NCI-H82 treated with DMSO at 0.1 percent for 48 hours (cell line): ENCODE measurements around the gene ZDHHC5.

Experiments
- DNase-seq: peaks from one replicate; lab custom pipeline; 2025; ENCODE audit not compliant: unreplicated experiment; lab: John Stamatoyannopoulos, UW

Gene ZDHHC5, protein sequence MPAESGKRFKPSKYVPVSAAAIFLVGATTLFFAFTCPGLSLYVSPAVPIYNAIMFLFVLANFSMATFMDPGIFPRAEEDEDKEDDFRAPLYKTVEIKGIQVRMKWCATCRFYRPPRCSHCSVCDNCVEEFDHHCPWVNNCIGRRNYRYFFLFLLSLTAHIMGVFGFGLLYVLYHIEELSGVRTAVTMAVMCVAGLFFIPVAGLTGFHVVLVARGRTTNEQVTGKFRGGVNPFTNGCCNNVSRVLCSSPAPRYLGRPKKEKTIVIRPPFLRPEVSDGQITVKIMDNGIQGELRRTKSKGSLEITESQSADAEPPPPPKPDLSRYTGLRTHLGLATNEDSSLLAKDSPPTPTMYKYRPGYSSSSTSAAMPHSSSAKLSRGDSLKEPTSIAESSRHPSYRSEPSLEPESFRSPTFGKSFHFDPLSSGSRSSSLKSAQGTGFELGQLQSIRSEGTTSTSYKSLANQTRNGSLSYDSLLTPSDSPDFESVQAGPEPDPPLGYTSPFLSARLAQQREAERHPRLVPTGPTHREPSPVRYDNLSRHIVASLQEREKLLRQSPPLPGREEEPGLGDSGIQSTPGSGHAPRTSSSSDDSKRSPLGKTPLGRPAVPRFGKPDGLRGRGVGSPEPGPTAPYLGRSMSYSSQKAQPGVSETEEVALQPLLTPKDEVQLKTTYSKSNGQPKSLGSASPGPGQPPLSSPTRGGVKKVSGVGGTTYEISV

DNA sequence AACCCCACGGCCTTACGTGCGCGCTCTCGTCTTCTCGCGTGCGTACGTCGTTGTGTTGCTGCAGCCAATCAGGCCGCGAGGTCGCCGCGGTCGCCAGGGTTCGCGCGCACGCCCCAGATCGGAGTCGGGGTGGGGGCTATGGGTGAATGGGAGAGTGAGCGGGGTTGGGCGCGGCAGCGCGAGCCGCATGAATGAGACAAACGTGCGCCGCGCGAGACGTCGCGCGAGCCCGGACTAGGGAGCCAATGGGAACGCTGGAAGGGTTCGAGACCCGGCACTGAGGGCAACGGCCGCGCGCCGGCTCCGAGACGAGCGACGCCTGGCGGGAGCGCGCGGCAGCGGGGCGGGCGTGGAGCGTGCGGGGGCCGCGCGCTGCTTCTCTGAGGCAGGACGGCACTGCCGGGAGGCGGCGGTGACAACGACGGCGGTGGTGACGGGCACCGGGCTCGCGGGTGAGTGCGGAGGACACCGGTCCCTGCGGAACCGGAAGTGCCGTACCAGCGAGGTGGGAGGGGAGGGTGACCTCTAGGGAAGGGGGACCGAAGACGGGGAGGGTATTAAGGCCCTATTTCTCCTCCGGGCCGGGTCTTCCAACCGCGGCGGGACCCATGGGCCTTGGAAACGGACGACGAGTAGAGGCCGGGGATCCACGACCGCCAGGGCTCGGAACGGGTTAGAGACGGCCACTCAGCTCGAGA, at the start of gene ZDHHC5:
Gene ZDHHC5 (plus strand): TSS at position 379 of the 698 bp plus-strand sequence. CDS start 4,977 bp downstream, outside the sequence.
- peak; percentile 98 for DNase-seq

DNA sequence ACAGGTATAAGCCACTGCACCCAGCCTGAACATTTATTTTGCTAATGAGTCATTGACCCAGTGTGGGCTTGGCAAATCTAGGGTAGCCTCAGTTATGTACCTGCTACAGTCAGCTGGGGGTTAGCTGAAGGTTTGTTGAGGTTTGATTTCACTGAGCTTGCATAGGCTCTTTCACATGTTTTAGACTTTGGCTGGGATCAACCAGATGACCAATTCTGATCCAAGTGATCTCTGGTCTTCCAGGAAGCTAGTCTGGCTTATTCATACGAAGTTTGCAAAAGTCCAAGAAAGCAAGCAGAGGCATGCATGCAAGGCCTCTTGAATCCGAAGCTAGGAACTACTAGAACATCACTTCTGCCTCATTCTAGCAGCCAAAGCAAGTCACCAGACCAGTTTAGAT, 49.5 kb upstream of the ZDHHC5 start:
- DNase-seq, result no peak

DNA sequence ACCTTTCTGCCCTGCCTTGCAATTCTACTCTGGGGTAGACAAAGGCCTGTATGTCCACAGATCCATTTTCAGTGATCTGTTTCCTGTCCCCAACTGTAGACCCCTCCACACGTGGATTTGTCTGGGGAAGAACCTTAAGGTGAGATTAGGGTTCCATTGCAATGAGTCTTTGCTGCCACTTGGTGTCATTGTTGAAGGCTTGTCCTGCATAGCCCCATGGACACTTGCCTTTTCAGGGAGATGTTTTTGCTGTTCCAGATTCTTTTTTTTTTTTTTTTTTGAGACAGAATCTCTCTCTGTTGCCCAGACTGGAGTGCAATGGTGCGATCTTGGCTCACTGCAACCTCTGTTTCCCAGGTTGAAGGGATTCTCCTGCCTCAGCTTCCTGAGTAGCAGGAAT, 48.6 kb upstream of the ZDHHC5 start:
- DNase-seq, result no peak

DNA sequence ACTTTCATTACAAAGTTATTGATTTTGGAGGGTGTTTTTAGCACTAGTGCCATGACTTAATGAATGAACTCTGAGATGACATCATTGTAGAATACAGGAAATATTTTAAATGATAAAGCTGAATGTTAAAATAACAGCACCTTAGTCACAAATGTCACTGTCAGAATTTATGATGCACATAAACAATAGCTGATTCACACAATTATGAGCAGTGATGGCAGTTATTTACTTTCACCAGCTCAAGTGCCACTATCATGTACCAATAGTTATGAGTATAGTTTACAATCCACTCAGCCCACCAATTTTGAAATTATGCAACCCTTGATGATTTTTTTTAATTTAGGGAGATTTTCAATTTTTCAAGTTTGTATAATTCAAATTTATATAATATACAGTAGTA, 47.4 kb upstream of the ZDHHC5 start:
- no peak for DNase-seq

DNA sequence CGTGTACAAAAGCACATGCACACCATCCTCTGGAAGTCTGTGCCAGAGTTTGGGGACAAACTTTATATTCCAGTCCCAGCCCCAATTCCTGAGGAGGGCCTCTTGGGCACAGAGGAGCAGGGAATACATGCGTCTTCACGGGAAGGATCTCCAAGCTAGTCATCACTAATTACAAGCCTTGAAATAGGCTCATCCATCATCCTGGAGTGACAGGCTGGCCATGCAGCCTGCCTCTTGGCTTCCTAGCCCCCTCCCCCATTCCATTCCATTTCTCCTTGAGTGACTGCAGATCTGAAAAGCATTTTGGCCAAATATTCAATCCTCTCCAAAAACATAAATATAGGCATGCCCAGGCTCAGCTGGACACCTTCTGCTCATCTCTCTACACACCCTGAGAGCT, 45.7 kb upstream of the ZDHHC5 start:
- DNase-seq, result no peak

DNA sequence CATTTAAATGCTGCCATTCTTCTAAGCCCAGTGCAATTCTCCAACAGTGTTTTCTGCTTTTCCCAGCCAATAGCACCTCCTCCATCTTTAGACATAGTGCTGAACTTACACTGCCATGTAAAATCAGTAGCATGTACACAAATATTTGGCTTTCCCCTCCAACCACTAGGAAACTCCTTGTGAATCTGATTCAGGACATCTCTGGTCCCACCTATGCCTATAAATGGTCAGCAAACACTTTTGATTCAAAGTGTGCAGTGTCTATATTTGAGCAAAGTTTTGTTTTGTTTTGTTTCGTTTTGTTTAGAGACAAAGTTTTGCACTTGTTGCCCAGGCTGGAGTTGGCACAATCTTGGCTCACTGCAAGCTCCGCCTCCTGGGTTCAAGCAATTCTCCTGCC, 43.0 kb upstream of the ZDHHC5 start:
- no peak for DNase-seq

DNA sequence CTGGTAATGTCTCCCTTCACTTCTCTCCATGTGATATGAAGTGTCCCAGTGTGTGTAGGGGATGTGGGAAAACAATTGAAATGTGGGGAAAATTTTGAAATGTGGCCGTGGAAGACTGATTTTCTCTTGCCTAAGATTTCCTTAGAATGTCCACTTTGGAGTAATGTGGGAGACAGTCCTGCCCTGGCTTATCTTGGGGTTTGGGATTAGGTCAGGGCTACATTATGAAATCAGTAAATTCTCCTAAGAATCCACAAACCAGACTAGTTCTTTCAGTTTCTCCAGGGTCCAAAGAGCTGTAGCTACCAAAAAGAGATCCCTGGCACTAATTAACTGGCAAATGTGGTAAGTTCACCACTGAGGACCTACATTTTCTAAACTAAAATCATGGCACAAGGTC, 41.0 kb upstream of the ZDHHC5 start:
- no peak for DNase-seq

DNA sequence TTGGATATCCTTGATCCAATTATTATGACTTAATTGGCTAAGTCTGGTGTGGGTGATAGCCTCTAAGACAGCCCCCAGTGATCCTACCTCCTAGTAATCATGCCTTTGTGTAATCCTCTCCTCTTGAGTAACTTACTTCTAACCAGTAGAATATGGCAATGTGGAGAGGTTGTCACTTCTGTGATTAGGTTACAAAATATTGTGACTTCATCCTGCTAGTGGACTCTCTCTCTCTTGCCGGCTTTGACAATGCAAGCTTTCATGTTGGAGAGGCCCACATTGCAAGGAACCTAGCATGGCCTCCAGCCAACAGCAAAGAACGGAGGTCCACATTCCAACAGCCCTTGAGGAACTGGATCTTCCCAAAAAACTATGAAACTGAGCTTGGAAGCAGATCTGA, 37.7 kb upstream of the ZDHHC5 start:
- DNase-seq, result peak; percentile 93

DNA sequence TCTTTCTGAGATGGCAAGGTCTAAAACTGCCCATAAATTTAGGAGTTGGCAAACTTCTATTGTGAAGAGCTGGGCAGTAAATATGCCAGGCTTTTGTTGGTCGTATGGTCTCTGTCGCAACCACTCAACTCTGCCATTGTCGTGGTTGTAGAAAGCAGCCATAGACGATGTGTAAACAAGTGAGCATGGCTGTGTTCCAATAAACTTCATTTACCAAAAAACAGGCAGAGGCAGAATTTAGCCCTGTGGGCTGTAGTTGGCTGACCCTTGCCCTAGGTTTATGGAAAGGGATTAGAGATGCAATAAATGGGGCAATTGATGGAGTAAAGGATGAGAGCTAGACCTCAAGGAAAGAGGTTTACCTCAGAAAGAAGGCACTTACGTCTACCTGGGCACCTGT, 35.8 kb upstream of the ZDHHC5 start:
- no peak for DNase-seq

DNA sequence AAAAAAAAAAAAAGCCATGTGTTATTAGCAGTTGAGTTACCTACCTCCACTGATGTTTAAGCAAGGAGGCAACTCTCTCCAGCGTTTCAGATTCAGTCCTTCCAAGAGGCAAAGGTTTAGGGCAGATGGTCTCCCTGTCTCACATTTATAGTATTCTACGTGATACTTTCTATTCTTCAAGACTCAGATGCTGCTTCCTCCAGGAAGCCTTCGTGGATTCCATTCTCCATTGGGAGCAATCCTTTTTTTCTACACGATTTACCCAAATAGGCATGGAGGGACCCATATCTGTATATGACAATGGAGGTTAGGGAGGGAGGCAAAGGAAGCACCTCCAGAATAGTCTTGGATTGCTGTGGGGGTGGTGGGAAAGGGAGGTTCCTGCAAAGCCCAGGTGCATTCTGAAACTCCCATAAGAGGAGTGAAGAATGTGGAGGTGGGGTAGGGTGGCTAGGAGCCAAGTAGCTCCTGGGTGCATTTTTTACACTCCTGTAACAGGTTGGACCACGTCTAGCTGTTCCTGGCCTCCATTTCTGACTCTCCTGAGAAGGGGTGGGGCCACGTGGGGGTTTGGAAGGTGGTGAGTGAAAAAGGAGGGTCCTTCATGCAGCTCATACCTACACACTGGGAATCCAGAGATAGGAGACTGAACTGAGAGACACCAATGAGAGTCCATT, 34.4 kb upstream of the ZDHHC5 start:
- no peak for DNase-seq

DNA sequence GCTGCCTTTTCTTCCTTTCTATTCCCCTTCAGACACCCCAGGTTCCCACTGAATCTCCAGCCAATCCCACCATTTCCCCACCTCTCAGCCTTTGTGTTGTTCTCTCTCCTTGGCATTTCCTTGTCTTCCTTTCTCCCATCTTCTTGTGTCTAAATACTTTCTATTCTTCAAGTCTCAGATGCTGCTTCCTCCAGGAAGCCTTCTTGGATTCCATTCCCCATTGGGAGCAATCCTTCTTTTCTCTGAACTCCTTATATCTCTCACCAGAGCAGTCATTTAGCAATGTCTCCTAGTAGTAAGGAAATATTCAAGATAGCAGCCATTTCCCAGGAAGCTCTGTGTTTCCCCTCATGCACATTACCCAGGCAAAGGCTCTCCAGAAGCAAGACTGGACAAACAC, 33.6 kb upstream of the ZDHHC5 start:
- no peak for DNase-seq

DNA sequence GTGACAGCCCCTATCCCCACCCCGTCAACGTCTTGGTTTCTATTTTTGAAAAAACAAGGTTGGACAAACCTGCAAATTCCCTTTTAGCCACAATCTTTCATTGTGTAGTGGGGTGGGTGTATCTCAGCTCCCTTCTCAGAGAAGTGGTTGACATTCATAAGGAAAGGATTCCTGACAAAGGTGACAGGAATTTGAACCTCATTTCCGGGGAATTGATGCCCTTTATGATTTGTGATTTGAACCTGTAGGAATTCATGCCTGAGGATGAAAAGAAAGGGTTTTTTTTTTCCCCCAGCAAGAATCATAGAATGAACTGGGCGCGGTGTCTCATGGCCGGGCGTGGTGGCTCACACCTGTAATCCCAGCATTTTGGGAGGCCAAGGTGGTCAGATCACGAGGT, 32.7 kb upstream of the ZDHHC5 start:
- no peak for DNase-seq

DNA sequence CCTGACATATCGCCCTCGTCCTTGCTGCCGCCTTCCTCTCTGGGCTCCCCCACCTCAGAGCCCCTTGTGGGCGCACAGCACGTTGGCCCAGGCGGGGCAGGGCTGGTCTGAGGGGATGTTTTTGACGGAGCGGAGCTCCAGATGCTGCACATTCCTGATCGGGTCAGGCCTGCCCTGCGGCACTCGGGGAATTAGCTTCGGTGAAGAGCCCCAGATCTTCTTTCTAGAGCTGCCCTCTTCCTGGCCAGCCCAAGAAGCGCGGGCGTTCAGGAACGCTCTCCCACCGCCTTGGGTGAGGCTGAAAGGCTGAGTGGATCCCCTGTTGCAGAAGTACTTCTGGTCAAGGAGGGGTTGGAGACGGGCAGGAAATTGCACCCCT, 30.3 kb upstream of the ZDHHC5 start:
- DNase-seq, result no peak

DNA sequence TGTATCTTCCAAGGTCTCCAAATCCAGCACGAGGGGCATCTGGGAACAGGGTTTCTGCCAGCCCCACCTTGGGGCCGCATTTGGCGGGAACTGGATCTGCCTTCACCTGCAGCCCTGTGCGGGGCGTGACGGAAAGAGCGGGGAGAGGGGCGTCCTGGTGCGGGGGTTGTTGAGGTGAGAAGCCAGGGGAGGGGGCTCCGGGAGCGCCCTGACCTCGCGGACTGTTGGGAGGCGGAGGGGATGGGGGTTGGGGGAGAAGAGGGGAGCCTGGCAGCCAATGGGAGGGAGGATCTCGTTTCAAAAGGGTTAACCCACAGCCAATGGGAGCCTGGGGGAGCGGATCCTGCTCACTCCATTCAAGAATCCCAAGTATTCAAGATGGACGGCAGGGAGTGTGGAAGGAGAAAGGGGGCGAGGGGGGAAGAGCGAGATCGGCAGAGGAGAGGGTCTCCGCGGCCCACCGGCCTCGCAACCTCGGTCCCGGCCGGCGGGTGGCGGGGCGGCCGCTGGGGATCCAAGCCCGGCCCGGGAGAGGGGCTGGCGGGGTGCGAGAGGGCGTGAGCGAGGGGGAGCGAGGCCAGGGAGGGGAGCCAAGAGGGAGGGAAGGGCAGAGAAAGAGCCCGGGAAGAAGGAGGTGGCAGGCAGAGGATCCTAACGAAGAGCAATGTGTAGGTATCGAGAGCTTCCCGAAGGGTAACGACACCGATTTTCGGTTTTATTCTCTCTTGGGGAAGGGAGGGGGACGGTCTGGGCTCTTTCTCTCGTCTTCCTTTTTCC, 29.7 kb upstream of the ZDHHC5 start:
- peak; percentile 73 for DNase-seq

DNA sequence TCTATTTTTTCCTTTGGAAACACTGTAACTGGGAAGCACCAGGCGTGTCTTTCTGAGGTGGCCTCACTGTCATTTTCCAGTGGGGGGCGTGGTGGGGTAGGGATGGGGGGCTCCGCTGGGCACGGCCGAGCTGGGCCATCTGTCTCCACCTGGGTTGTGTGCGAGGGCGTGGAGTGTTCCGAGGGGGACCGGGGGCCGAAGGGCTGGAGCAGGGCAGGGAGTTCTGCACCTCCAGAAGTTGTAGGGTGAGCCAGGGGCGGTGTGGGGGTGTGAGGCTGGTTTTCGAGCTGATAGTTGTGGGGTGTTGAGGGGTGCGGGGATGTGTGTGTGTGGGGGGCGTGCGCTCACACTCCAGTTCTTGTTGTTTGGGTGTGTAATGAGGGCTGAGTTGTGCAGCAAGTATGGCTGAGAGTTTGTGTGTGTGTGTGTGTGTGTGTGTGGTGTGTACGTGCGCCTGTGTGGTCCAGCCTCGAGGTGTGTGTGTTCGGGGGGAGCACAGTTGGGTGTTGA, 29.0 kb upstream of the ZDHHC5 start:
- DNase-seq, result no peak

DNA sequence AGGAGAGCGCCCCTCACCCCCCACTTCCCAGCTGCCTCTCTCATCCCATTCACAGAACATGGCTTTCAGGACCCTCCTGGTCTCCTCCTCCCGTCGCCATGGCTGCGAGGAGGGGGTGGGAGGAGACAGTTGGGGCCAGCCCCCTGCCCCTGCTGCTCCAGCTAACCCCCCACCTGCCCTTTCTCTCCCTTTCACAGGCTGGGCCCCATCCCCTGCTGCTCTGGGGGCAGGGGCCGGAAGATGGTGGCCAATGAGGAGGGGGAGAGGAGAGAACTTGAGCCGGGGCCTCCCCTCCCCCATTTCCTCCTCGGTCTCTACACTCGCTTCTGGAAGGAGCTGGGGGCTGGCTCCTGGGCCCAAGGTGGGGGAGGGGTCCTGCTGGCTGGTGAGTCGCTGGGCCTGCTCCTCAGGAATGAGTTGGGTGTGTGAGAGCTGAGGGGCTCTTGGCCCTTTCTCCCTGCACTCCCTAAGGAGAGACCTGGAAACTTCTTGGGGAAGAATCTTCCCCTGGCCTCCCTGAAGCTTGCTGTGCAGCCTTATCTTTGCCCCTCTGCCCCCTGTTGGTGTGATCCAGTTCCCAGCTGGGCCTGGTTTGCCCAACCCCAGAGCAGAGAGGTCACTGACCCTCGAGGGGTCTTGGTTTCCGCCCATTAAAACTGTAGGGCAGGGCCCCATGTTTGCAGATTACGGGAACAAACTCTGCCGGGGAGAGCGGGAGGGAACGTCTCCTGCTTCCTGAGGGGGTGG, 28.4 kb upstream of the ZDHHC5 start:
- peak; percentile 87 for DNase-seq

DNA sequence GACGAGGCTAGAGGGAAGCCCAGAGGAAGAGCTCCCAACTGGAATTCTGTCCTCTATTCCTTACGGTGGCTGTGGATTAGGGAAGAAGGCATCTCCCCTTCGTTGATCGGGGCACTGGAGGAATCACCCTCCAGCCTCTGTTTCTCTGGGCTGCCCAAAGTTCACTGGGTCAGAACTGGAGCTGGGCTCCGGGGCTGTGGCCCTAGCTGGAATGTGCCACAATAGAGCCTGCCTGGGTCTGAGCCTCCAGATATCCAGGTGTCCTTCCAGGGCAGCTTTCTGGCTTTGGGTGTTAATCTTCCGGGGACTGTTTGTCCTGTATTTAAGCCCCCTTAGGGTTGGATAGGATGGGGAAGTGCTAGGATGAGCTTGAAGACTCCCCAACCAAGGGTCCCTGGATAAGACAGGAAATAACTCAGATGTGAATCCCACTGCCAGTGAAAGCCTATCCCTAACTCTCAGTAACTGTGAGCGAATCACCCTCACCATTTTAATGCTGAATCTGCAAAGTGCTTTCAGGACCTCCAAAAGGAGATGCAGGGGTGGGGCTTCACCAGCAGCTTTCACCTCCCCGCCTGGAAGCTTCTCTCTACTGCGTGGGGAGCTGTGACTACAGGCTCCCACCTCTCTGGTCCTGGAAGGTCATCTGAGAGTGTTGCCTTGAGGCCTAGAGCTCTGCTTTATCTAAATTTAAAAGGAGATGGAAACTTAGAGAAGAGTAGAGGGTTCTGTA, 27.7 kb upstream of the ZDHHC5 start:
- no peak for DNase-seq

DNA sequence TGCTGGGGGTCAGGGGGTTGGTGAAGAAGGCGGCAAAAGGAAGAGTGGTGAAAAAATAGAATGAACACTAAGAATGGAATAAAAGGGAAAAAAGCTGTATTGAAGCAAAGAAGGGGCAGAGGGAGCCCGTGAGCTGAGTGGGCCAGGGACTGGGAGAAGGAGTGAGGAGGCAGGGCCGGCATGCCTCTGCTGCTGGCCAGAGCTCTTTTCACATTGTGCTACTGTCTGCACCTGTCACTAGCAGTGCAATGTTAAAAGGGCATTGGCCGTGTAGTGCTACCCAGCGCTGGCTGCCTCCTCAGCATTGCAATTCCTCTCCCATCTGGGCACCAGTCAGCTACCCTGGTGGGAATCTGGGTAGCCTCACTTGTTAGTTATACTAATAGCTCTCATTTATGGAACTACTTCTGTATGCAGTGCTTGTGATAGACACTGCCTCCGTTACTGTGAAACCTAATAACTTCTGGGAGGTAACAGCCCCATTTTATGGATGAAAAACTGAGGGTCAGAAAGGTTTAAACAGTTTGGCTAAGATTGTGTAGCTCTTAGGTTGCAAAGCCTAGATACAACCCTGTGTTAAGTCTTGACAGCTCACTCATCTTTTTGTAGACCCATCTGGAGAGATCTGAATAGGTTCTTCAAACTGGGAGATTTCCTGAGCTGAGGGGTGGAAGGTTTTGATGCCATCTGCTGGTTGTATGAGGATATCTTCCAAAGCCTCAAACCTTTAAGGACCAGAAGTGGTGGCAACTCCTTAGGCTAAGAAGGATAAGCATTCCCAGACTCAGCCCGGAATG, 26.7 kb upstream of the ZDHHC5 start:
- peak; percentile 24 for DNase-seq
